ENCODE results near the gene ASCL3. TPM values are rescaled to one million over a fixed set of nuclear protein-coding genes. Genes with fewer than 3 reads are reported as not detected.
"Not testable (repeated sequence)": the region's sequence is repeated elsewhere in the genome, so short reads cannot be mapped to it uniquely, and the experiment has no call there.

ASCL3 gene
- total and polyA plus RNA-seq, 2 experiments from 2014 or later: not detected

DNA sequence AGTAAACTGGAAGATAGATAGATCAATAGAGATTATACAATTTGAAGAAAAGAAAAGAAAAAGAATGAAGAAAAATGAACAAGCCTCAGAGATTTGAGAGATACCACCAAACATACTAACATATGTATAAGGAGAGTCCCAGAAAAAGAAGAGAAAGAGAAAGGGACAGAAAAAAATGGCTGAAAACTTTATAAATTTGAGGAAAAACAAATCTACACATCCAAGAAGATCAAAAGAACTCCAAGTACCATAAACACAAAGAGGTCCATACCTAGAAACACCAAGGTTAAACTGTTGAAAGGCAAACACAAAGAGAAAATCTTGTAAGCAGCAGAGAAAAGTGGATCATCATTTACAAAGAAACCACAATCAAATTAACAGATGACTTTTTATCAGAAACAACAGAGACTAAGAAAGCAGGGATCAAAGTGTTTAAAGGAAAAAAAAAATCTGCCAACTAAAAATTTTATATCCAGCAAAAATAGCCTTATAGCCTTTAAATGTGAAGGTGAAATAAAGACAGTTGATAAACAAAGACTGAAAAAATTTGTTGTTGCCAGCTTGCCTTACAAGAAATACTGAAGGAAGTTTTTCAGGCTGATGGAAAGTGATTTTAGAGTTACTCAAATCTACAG, 43.6 kb downstream of the ASCL3 start:
- Histone ChIP-seq H3K36me3 (no peaks in the 10 kb centered on the region), H3K4me1 (ENCODE audit: low read depth) (no peaks in the 10 kb centered on the region), H3K27me3 (no peaks in the 10 kb centered on the region), H3K4me3 (no peak overlapping the region), H3K9me3 (ENCODE audit: low read depth) (no peaks in the 10 kb centered on the region), H3K27ac (no peak overlapping the region)
- TF ChIP-seq CTCF (IDR thresholded peaks at IDR 0.05; ENCODE audit: low read depth, low read length): no peak
- DNase-seq (ENCODE audit: low read depth in 1 of 2, low spot score in 1 of 2): no peak

DNA sequence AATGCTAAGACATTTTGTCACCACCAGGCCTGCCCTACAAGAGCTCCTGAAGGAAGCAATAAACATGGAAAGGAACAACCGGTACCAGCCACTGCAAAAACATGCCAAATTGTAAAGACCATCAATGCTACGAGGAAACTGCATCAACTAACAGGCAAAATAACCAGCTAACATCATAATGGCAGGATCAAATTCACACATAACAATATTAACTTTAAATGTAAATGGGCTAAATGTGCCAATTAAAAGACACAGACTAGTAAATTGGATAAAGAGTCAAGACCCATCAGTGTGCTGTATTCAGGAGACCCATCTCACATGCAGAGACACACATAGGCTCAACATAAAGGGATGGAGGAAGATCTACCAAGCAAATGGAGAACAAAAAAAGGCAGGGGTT, 51.6 kb downstream of the ASCL3 start:
- DNase-seq (ENCODE audit: low read depth in 1 of 2, low spot score in 1 of 2); H3K4me1 ChIP-seq (ENCODE audit: low read depth); H3K36me3 ChIP-seq; H3K9me3 ChIP-seq (ENCODE audit: low read depth); H3K27me3 ChIP-seq; H3K4me3 ChIP-seq; H3K27ac ChIP-seq: not testable (repeated sequence)

Other genes starting within 250 kb of the ASCL3 start
- gene AKIP1, start 31.8 kb downstream of the ASCL3 start, total RNA-seq: 26.2 and 33.7 TPM in 2 replicates
- 51.1 and 55.2 TPM in 2 replicates for gene AKIP1, start 31.8 kb downstream of the ASCL3 start, polyA plus RNA-seq
- not detected in 2 replicates for gene C11orf16, start 10.1 kb downstream of the ASCL3 start, total RNA-seq
- not detected in 2 replicates for gene C11orf16, start 10.1 kb downstream of the ASCL3 start, polyA plus RNA-seq
- gene TMEM9B, start 21.4 kb upstream of the ASCL3 start, total RNA-seq: 15.4 and 20.9 TPM in 2 replicates
- 36.2 and 39.4 TPM in 2 replicates for gene TMEM9B, start 21.4 kb upstream of the ASCL3 start, polyA plus RNA-seq
- 2.1 and 2.5 TPM in 2 replicates for gene NRIP3, start 61.0 kb upstream of the ASCL3 start, total RNA-seq
- gene NRIP3, start 61.0 kb upstream of the ASCL3 start, polyA plus RNA-seq: 0.04 and 0.57 TPM in 2 replicates
- 0.18 and 0.21 TPM in 2 replicates for gene SCUBE2, start 148.6 kb upstream of the ASCL3 start, total RNA-seq
- gene SCUBE2, start 148.6 kb upstream of the ASCL3 start, polyA plus RNA-seq: 1.4 TPM in 1 of 2 replicates, not detected in the other